Ascending aorta (tissue), 2 donors: ENCODE data around the gene CYTH1. TPM values are rescaled to one million over a fixed set of nuclear protein-coding genes. Genes with fewer than 3 reads are reported as not detected.

Experiments
- DNase-seq, 2 donors: peaks; one replicate each; pipeline ENCODE4 v3.0.0-alpha.2; 2019; ENCODE audit warnings: low spot score in 2 of 2
- H3K27ac ChIP-seq, 2 donors: fragments of 200-600 bp; sonication (generic); one replicate each; pipeline ENCODE4 v1.5.1; 2016 to 2017; ENCODE audit warnings: mild to moderate bottlenecking in 1 of 2
- H3K27me3 ChIP-seq: fragments of 200-600 bp; sonication (generic); one replicate; pipeline ENCODE4 v1.5.1; 2017
- H3K36me3 ChIP-seq, 2 donors: fragments of 200-600 bp; sonication (generic); one replicate each; pipeline ENCODE4 v1.5.1; 2016
- H3K4me1 ChIP-seq, 2 donors: fragments of 200-600 bp; sonication (generic); one replicate each; pipeline ENCODE4 v1.5.1; 2016 to 2017; ENCODE audit warnings: mild to moderate bottlenecking in 1 of 2
- H3K4me3 ChIP-seq, 2 donors: fragments of 200-600 bp; sonication (generic); one replicate each; pipeline ENCODE4 v1.5.1; 2016 to 2017; ENCODE audit warnings: mild to moderate bottlenecking in 1 of 2
- H3K9me3 ChIP-seq, 2 donors: fragments of 200-600 bp; sonication (generic); one replicate each; pipeline ENCODE4 v1.5.1; 2016
- CTCF ChIP-seq, 3 experiments: fragments of 200-600 bp in 2 of 3; fragments of 450-650 bp in 1 of 3; sonication (generic) in 2 of 3; IDR thresholded peaks; one replicate each; pipeline ENCODE4 v1.5.1; 2016 to 2019; ENCODE audit warnings: antibody characterized with exemption in 3 of 3, mild to moderate bottlenecking in 1 of 3, moderate library complexity in 1 of 3
- intact Hi-C: fragments of 100-400 bp; cut with DNase I; formaldehyde crosslinking; loops from one replicate; pipeline ENCODE4 v1.15.1; 2023
- total RNA-seq: library from RNA; depleted of rRNA; stranded (reverse); fragments of >200 nt; gene quantifications from one replicate; pipeline ENCODE4 v1.1.0, GENCODE V29; 2016

Gene CYTH1
- total RNA-seq, 1 donor from 2014 or later, result 46.5 TPM

GRCh38 chr17:78765821-78766220, 16.3 kb downstream of the CYTH1 start:
- no peak overlapping the region for H3K4me3 ChIP-seq
- no peaks in the 10 kb centered on the region for H3K27me3 ChIP-seq
- TF ChIP-seq CTCF (IDR thresholded peaks at IDR 0.05), result no peak
- no peaks in the 10 kb centered on the region for H3K9me3 ChIP-seq
- no peaks in the 10 kb centered on the region for H3K36me3 ChIP-seq
- no peaks in the 10 kb centered on the region for H3K4me1 ChIP-seq
- intact Hi-C loops, result no loop called here
- no peak for DNase-seq
- H3K27ac ChIP-seq, result no peak overlapping the region

DNA sequence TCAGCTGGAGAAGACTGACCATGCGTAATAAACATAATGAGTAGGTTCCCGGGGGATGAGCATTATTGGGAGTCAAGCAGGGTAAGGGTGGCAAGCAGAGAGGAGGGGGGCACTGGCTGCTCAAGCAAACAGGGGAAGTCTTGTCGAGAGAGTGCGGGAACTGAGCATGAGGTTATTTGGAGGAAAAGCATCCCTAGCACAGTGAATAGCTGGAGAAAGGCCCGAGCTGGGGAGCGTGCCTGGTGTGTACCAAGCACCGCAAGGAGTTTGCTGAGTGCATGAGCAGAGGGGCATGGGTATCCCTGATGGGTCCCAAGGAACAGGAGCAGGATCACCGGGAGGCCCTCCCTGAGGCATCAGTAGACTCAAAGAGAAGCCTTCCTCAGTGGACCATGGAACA, 17.2 kb downstream of the CYTH1 start:
- H3K4me3 ChIP-seq, result no peak overlapping the region
- DNase-seq, result no peak
- intact Hi-C loops, result no loop called here
- H3K27ac ChIP-seq, result no peak overlapping the region
- no peaks in the 10 kb centered on the region for H3K4me1 ChIP-seq
- H3K9me3 ChIP-seq, result no peaks in the 10 kb centered on the region
- TF ChIP-seq CTCF (IDR thresholded peaks at IDR 0.05), result no peak
- no peaks in the 10 kb centered on the region for H3K27me3 ChIP-seq
- no peaks in the 10 kb centered on the region for H3K36me3 ChIP-seq

- H3K9me3 ChIP-seq, result no peaks in the 10 kb centered on the region
Measured at GRCh38 chr17:78763561-78763960, 18.5 kb downstream of the CYTH1 start.

DNA sequence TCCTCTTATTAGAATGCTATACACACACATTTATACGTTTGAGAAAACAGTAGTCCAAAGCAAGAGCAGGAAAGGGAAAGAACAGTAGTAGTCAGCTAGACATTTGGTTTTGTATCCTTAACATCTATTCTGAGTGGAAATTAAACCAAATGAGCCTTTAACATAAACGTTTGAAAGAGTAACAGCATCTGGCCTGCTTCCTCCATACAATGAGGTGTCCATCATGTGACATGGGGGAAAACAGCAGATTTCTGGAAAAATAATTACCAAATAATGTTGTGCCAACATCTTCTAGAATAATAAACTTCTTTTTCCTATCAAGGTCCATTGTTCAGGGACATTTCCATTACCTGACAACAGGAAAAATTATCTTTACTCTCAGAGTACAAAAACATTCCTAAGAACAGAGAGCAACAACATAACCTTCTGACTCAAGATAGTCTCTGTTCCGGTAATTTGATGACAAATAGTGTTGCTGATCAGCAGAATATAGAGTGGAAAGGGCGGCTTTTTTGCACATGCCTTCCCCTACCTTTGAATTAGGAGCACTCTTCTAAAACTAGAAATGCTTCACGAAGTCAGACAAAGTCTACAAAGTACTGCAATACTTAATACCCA, 20.2 kb downstream of the CYTH1 start:
- no peaks in the 10 kb centered on the region for H3K4me1 ChIP-seq
- H3K27ac ChIP-seq, result no peak overlapping the region

More at GRCh38 chr17:78763561-78763960, 18.5 kb downstream of the CYTH1 start:
- TF ChIP-seq CTCF (IDR thresholded peaks at IDR 0.05), result no peak
- Histone ChIP-seq H3K27me3 (no peaks in the 10 kb centered on the region), H3K4me1 (no peaks in the 10 kb centered on the region), H3K27ac (no peak overlapping the region), H3K36me3 (no peaks in the 10 kb centered on the region), H3K4me3 (no peak overlapping the region)
- intact Hi-C loops, result no loop called here
- DNase-seq, result no peak

DNA sequence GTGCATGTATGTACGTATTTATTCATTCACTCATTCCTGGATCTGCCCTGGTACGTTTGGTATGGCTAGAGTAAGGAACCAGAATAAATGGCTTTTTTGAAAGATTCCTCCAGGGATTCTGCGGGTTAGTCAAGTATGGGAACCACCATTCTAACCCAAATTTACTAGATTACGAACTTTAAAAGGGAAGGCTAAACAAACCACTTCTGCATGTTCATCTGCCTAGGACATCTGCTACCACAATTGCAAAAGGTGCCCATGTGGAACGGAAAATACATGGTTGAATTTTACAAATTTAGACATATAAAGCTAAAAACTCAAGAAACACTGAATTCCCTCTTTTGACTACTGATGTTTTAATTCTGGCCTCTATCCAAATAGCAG, 22.1 kb downstream of the CYTH1 start:
- TF ChIP-seq CTCF (IDR thresholded peaks at IDR 0.05), result no peak
- DNase-seq, result no peak
- intact Hi-C loops, result no loop called here
- Histone ChIP-seq H3K36me3 (no peaks in the 10 kb centered on the region), H3K27ac (no peak overlapping the region), H3K9me3 (no peaks in the 10 kb centered on the region), H3K4me1 (no peaks in the 10 kb centered on the region), H3K4me3 (no peak overlapping the region), H3K27me3 (no peaks in the 10 kb centered on the region)

More for the DNA sequence above, 20.2 kb downstream of the CYTH1 start:
- H3K4me3 ChIP-seq, result no peak overlapping the region
- no peaks in the 10 kb centered on the region for H3K9me3 ChIP-seq
- TF ChIP-seq CTCF (IDR thresholded peaks at IDR 0.05), result no peak
- no peaks in the 10 kb centered on the region for H3K36me3 ChIP-seq
- H3K27me3 ChIP-seq, result no peaks in the 10 kb centered on the region
- intact Hi-C loops, result no loop called here
- DNase-seq, result no peak
